HL-60 (cell line): ENCODE measurements around the gene BABAM2.

Experiments
- DNase-seq, 2 experiments: peaks; one replicate each; pipeline ENCODE4 v3.0.0-alpha.2; 2010 to 2020; ENCODE audit warnings: low read depth in 1 of 2, low spot score in 1 of 2
- H3K27ac ChIP-seq: fragments of 250-450 bp; sonication (Bioruptor Pico); replicated peaks from 2 replicates; pipeline ENCODE4 v1.5.1; 2020; ENCODE audit warnings: mild to moderate bottlenecking, moderate library complexity
- H3K27me3 ChIP-seq: fragments of 250-450 bp; sonication (Bioruptor Pico); 2 replicates; pipeline ENCODE4 v1.5.1; 2021; ENCODE audit warnings: mild to moderate bottlenecking, moderate library complexity; ENCODE audit not compliant: insufficient read depth, poor library complexity, severe bottlenecking
- H3K4me3 ChIP-seq: replicated peaks from 2 replicates; pipeline ENCODE4 v1.5.1; 2011; ENCODE audit warnings: mild to moderate bottlenecking, control low read depth, low read length; ENCODE audit not compliant: insufficient read depth
- CTCF ChIP-seq: IDR thresholded peaks from one replicate; pipeline ENCODE4 v1.5.1; 2011; ENCODE audit warnings: low read length, control low read depth, inconsistent platforms; ENCODE audit not compliant: insufficient read depth
- GABPA ChIP-seq: IDR thresholded peaks from 2 replicates; pipeline ENCODE4 v1.6.1; 2012; ENCODE audit warnings: low read depth
- POLR2AphosphoS5 ChIP-seq: IDR thresholded peaks from 2 replicates; pipeline ENCODE4 v1.6.1; 2012; ENCODE audit warnings: low read depth
- REST ChIP-seq: IDR thresholded peaks from 2 replicates; pipeline ENCODE4 v1.6.1; 2012; ENCODE audit warnings: low read depth; ENCODE audit not compliant: insufficient replicate concordance
- SPI1 ChIP-seq: IDR thresholded peaks from 2 replicates; pipeline ENCODE4 v1.6.1; 2012; ENCODE audit warnings: low read depth, mild to moderate bottlenecking, borderline replicate concordance

BABAM2 gene

GRCh38 chr2:28058791-28059190 lies 168.3 kb downstream of the BABAM2 start:
- Histone ChIP-seq H3K27ac (no peak overlapping the region), H3K4me3 (no peak overlapping the region), H3K27me3 (no peaks in the 10 kb centered on the region)
- DNase-seq = no peak
- TF ChIP-seq CTCF (no peak), SPI1 (no peak), REST (no peak), GABPA (no peak), POLR2AphosphoS5 (no peak)

GRCh38 chr2:28062867-28063266 lies 172.3 kb downstream of the BABAM2 start:
- no peaks in the 10 kb centered on the region for H3K27me3 ChIP-seq
- no peak overlapping the region for H3K4me3 ChIP-seq
- TF ChIP-seq GABPA = no peak
- TF ChIP-seq CTCF = no peak
- TF ChIP-seq SPI1 = no peak
- no peak for TF ChIP-seq POLR2AphosphoS5
- TF ChIP-seq REST = no peak
- no peak overlapping the region for H3K27ac ChIP-seq
- DNase-seq = no peak

GRCh38 chr2:28063492-28063962 lies 173.0 kb downstream of the BABAM2 start:
- no peaks in the 10 kb centered on the region for H3K27me3 ChIP-seq
- H3K27ac ChIP-seq = no peak overlapping the region
- no peak overlapping the region for H3K4me3 ChIP-seq
- DNase-seq = no peak
- no peak for TF ChIP-seq CTCF
- no peak for TF ChIP-seq GABPA
- TF ChIP-seq SPI1 = no peak
- no peak for TF ChIP-seq REST
- no peak for TF ChIP-seq POLR2AphosphoS5
